Right lung (tissue), 5 donors: Measurements from ENCODE around the gene DOCK4. TPM values are rescaled to one million over a fixed set of nuclear protein-coding genes. Genes with fewer than 3 reads are reported as not detected.

ENCODE experiments used
- DNase-seq, 2 donors: peaks; one replicate each; pipeline ENCODE4 v3.0.0-alpha.2; 2013
- polyA plus RNA-seq, 5 donors: library from polyadenylated mRNA; unstranded; fragments of 120-200 nt; gene quantifications; one replicate each; pipeline versions ENCODE4 v1.2.1 to v1.2.3, GENCODE V29; 2013; ENCODE audit warnings: inconsistent platforms in 1 of 5, low replicate concordance in 1 of 5; ENCODE audit not compliant: insufficient read length in 5 of 5, insufficient read depth in 1 of 5

DOCK4 gene
- polyA plus RNA-seq, 5 donors, result 33.7 to 57.8 (median 51.7) TPM

DNA sequence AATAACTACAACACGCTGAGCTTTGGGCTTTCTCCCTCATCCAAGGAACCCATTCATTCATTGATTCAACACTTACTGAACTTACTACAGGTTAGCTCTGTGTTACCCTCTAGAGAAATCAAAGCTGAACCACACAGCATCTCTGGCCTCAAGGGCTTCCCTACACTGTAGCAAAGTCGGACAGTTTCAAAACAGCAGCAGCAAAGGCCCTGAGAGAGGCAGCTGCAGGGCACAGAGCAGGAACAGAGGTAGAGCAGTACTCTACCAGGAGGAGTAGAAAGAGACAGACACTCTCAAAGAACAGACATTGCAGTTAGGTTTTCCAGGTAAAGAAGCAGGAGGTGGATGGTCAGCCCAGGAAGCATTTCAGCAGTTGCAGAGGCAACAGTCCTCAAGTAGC lies 16.1 kb downstream of the DOCK4 start:
- no peak for DNase-seq

DNA sequence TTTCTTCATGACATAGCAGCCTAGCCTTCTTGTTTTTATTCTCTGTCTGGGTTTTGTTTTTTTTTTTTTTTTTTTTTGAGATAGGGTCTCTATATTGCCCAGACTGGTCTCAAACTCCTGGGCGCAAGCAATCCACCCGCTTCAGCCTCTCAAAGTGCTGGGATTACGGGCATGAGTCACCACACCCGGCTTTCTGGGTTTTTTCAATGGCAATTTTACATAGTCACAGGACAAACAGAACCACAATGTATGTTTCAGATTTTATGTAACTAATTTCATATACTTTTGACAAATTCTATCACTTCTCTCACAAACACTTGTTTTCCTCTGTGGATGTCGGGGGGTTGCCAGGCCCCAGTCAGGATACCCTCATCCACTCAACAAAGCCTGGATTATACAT lies 16.5 kb downstream of the DOCK4 start:
- DNase-seq, result no peak

DNA sequence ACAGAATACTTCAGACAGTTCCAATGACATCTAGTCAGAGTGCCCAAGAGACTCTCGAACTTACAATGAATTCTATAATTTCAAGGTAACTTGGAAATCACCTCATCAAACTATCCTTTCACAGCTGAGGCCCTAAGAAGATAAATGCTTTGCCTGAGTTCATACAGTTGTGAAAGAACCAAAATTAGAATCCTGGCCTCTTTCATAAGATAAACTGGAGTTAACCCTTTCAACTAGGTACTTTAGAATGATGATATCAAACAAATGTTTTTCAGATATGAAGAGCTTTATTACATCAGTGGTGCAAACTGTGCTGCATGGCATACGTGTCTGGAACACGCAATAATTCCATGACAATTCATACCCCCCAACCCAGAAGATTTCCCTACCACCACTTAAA lies 17.9 kb downstream of the DOCK4 start:
- no peak for DNase-seq

DNA sequence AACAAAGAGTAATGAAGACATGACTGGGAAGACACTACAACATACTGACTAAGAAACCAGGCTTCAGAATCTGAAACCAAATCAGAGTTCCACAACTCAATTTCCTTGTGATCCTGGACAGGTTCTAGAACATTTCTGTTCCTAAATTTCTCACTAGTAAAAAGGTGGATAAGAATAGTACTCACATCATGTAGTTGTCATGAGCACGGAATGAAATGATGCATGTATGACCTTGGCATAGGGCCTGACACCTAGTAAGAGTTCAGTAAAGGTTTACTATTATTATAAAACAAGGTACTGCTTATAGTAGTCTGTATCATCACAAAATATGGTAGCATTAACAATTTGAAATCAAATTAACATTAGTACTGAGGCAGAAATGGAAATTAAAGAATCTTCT lies 19.9 kb downstream of the DOCK4 start:
- DNase-seq, result no peak

DNA sequence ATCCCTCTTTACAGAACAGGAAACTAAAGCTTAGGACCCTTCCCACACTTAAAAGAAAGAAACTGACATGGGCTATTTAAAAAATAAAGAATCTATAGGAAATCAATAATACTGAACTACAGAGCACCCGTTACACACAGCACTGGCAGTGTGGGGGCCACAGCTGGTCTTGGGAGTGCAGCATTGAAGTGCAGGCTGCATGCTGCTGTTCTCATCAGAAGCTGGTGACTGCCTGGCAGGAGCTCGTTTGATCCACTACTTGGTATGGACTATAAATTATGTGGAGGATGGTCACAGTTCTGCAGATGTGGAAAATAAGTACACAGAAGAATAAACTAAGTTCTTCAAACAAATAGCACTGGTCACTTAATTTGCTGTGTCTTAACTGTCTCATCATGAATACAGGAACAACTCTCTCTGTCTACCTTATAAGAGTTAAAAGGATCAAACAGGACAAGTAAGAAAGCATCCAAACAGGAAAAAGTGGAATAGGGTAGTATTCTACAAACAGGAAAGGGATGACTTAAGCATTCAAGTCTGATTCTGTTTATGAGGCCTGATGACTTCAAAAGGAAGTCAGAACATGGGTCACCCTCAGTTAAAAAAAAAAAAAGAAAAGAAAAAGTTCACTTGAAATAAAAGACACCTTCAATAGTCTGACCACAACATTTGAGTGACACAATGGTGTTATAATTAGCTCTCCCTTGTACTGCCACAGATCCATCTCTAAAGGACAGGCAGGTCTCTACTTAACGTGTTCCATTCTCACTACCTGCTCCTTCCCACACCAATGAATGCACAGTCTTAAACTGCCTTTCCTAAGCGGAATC lies 21.0 kb downstream of the DOCK4 start:
- no peak for DNase-seq

DNA sequence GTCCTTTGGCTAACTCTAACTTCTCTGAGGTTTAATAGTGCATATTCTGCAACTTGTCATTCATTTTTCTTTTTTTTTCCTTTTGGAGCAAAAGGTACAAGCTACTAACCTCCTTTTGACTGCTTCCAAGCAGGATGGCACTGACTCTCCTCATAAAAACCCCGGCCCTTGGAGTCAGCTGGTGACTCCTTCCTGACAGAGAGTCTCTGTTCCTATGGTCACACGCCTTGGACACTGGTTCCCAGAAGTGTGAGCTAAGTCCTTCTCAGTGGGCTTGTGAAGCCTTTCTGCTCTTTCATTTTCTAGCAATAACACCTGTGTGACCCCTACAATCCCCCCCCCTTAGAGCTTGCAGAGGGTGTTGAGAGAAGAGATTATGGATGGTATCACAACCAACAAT lies 21.7 kb downstream of the DOCK4 start:
- no peak for DNase-seq

DNA sequence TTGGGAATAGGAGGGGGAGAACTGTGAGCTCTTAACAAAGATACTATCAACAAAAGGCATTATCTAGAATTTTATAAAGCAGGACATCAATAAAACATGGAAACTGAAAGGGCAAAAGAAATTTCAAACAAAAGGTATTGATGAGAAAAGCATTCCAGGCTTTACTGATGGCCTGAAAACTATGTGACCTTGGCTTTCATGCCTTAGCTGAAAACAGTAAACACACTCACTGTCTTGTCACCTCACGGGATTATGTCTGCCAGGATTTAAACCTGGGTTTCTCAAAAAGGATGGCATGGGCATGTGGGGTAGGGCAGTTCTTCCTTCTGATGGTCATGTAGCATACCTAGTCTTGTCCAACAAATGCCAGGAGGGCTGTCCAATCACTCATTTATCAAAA lies 22.9 kb downstream of the DOCK4 start:
- no peak for DNase-seq

DNA sequence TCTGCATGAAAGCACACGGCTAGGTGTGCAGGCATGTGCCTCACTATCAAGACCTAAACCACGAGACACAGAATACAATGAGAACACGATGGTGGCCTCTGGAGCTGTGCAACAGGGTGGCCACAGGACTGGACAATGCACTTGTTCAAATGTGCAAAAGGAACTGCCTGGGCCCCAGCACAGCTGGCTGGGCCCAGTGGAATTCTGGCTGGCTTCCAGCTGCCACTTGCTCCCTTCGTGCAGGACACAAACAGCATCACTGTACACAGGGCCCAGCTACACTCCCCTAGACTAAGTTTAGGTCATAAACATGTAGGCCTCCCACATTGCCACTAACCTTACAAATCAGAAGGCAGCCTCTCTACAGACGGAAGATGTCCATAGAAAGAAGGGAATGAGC lies 23.4 kb downstream of the DOCK4 start:
- no peak for DNase-seq

DNA sequence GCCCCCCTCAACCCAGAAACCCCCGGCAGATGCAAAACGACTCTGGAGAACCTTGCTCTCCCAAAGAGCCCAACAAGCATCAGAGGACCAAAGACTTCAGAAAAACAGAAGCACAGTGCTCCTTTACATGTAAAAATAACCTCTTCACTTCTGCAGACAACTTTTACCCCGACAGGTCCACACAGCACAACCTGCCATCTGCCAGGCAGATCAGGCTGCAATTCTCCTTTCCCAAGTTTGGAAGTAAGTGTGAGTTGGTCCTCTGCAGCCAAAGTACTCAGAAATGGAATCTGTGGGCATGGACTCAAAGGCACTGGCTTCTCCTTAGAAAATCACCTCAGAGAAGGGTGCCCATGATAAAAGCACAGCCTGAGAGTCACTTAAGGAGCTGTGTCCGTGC lies 26.0 kb downstream of the DOCK4 start:
- no peak for DNase-seq

DNA sequence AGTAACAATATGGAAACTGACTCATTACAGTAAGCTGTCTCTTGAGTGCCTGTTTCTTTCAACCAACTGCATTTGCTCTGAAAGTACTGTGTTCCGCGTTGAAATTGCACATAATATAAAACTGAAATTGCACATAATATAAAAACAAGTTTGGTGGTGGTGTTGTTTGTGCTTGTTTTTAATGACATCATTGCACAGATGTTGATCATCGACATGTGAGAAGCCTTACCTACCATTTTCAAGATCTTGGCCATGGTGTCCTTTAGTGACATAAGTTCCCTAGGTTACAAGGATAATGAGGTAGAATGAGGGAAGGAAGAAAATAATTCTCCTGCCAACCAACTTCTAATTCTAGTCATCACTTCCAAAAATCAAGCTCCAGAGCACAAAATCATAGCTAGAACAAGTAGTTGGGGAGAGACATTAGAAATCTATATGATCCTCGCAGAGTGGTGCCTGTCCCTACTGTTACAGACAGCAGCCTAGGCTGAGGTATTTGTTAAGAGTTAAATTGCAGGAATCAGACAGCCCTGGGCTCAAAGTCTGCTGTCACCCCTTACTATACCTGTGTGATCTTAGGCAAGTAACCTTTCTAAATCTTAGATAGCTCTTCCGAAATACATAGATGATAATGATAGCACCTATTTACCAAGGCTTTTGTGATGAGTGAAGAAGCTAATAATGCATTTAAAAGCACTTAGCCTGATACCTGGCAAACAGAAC lies 29.3 kb downstream of the DOCK4 start:
- DNase-seq, result no peak

DNA sequence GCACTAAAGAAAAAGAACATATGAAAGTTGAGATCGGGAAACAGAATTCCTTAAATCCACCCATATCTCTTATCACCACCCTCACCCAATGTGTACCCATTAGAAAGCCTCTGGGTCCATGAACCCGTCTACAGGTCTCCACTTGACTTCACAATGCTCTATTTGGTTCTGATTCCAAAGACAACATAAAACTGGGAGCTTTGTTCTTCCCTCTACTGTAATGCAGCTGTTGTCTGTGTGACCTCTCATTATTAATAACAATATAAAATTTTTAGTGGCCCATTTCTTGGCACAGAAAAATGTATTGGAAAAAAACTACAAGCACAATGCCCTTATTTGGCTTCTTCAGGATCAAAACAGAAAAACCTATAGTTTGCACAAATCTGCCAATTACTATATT lies 30.0 kb downstream of the DOCK4 start:
- DNase-seq, result no peak

DNA sequence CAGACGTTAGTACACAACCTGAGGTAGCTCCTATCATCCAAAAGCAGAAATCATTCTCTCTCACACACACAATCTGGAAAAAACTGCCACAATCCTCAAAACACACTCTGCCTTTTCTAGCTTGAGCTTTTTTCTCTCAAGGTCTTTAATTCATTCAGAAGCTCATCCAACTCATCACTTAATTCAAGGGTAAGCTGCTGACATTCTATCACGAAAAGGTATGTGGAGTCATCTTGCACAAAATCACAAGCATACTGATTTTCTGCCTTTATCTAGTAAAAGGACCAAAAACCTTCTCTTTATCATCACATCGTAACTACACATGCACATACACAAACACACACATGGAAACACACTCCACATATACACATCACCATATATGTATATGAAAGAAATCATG lies 32.0 kb downstream of the DOCK4 start:
- no peak for DNase-seq

DNA sequence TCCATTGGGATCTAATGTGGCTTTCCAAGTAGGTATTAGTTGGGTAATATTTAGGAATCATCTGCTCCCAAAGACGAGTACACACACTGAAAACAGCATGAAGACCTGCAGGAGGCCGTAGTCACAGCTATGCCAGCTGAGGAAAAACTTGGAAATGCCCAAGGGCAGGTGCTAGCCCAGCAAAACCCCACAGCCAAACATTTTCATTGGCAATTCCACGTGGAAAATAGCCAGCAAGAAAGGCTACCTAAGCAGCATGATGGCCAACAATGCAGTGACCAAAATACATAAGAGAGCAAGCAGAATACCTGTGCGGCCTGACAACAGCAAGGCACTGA lies 32.7 kb downstream of the DOCK4 start:
- no peak for DNase-seq

DNA sequence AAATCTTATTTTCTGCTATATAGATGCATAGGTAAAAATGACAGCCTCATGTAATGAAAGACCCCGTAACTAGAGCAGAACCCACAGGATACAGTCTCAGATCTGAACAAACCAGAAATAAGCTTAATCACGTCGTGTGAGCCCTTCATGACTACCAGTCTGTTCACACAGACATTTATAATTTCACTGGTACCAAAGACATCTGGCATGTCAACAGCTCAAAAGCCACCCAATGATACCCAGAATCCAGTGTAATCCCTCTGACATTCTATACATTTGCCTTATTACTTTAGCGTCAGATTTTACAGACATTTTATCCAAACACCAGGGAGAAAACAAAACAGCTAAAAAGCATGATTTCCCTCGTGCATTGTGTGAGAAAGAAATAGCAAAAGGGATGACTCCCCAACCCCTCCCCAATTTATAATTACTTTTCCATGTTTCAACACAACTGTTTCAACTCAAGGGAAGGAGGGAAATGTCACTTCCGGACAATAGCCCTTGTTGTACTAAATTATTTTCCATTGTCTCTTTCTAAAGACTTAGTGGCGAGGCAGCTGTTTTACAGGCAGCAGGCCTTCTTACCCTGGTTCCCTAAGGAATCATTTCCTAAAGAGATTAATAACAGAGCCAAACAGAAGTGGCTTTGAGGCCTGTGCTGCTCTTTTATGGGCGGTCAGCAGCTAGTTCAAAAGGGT lies 33.2 kb downstream of the DOCK4 start:
- DNase-seq, result no peak

DNA sequence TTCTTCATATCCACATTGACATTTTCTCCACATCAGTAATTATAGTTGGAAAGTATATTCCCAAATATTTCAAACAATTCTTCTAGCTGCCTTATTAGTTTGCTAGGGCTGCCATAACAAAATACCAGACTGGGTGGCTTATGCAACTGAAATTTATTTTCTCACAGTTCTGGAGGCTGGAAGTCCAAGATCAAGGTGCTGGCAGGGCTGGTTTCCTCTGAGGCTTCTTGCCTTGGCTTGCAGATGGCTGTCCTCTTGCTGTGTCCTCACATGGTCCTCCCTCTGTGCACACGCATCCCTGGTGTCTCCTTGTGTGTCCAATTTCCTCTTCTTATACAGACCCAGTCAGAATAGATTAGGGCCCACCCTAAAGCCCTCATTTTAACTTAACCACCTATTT lies 34.5 kb downstream of the DOCK4 start:
- no peak for DNase-seq

DNA sequence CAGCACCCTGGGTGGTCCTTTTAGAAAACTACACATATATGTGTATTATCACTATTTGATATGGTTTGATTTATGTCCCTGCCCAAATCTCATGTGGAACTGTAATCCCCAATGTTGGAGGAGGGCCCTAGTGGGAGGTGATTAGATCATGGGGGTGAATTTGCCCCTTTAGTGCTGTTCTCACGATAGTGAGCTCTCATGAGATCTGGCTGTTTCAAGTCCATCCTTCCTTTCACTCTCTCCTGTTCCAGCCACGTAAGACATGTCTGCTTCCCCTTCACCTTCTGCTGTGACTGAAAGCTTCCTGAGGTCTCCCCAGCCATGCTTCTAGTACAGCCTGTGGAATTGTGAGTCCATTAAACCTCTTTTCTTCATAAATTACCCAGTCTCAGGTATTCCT lies 37.3 kb downstream of the DOCK4 start:
- DNase-seq, result no peak

DNA sequence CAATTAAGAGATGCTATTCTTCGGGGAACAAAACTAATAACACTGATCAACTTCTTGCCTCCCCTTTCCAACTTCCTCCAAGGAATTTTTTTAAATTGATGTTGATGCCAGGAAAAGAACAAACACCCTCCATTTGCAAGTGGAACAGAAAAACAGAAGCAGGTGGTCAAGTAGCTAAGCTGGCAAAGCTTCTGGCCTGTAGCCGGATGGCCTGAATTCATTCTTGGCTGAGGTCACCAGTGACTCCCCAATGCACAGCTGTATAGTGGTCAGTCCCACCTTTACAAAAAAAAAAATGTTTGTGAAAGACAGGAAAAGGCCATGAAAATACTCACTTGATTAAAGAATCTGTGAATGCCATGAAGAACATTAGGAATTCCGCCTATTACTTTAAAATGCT lies 39.1 kb downstream of the DOCK4 start:
- no peak for DNase-seq

DNA sequence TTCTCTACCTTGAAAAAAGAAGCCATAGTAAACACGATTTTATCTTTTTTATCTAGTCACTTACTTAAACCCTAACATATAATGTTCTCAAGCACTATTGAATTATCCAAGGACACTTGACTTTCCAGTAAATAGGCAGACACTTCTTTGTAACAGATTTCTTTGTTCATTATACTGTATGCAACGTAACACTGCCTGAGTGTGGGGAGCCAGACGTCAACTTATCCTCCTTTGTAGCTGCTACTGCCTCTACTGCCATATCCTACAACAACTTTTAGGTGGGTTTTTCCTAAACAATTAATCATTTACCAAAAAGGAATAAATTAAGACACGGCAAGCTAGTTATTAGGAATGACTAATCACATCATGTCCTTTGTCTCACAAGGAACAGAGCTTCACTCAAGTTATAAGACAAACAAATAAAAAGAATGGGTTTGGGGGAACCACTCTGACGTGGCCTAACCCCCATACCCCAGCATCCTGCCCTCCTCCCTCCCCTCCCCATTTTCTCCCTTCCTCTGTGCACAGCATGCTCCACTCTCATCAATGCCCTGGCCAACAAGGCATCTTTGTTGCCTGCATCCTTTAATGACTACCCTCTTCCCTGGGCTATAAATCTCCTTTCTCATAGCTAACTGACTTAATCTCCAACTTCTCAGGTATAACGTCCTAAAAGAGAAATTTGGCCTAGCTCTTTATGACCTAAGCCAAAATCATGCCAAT lies 43.3 kb downstream of the DOCK4 start:
- DNase-seq, result no peak

DNA sequence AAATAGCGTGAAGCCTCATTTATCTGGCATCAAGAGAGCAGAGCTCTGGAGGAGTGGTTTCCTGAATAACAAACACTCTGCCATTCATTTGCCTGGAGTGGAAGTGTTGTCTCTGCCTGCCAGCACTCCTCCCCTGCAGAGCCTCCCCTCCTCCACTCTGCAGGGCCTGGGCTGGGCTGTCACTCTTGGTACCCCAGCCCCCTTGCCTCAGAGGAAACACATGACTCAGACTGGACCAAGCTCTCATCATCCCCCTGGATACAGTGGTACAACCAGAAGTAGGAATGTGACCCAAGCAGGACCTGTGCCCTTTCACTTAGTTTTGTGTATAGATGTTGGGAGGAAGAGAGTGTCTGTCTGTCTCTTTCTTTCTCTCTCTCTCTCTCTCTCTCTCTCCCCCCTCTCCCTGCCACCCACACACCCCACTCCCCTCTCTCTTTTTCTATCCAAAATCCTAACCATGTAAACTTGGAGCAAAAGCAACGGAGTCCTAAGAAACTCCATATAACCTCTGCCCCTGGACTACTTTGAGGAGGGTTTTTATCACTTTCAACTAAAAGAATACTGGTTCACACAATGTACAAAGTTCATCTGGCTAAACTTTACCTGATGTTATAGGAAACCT lies 43.9 kb downstream of the DOCK4 start:
- peak; percentile 36 to 41 for DNase-seq

DNA sequence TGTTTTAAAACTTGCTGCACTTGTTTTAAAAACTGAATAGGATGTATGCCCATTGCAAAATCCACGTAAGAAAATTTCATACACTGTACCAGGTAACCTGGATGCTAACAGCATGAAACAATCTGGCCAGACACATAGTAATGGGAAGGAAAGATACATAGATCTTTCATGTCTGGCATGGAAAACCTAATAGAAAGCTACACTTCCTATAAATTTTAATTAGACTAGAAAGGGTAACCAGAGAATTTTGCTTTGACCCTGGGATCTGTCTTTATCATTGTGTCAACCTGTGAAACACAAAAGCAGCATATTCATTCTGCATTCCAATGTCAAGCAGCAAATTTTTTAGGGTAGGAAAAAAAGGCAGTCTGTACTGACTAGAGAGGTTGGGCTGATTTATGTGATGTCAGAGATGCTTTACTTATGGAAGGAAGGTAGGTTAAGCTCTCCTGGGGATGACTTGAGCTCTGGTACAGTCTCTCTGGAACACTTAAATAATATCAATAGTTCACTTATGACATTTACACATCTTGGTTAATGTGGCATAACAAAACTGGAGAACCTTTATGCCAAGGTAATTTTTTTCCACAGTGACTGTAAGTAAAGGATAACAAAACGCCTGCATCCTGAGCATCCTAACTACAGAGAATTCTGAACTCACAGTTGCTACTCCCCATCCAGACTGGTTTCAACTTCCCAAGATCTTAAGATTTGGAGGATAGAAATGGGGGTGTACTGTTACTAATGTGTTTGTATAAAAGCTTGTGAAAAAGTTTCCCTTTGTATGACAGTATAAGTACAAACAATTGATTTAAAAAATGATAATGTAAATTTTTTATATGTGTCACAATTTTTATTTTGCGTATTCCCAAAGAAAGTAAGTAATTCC lies 44.7 kb downstream of the DOCK4 start:
- no peak for DNase-seq

DNA sequence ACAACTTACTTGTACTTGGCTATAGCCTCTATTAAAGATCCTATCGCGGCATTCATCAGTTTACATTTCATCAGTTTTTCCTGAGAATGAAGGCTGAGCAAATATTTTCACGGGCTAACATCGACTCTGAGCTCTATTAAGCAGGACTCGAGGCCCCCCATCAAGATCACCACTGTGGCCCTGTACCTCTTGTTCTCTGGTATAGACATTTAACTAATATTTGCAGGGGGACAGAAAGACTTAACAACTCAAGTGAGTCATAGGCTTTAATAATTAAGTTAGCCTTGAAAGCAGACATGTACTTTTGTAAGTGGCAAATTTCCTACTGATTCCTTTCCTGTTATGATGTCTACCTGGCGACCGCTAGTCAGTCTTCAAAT lies 45.4 kb downstream of the DOCK4 start:
- DNase-seq, result no peak
